Hepatocyte (in vitro differentiated cells): Measurements from ENCODE around the gene KPNA6. TPM values are rescaled to one million over a fixed set of nuclear protein-coding genes. Genes with fewer than 3 reads are reported as not detected.
A peak's percentile ranks its signal among the peaks of the same experiment; 100 is the strongest.
"Not testable (repeated sequence)": the region's sequence is repeated elsewhere in the genome, so short reads cannot be mapped to it uniquely, and the experiment has no call there.

Source experiments
- DNase-seq: peaks from one replicate; pipeline ENCODE4 v3.0.0-alpha.2; 2016; ENCODE audit warnings: low spot score
- H2AFZ ChIP-seq: fragments of 200-600 bp; sonication (generic); 2 replicates; pipeline ENCODE4 v1.6.0; 2016; ENCODE audit warnings: antibody characterized with exemption, mild to moderate bottlenecking
- H3K27ac ChIP-seq: fragments of 200-600 bp; sonication (generic); 2 replicates; pipeline ENCODE4 v1.5.1; 2016; ENCODE audit warnings: mild to moderate bottlenecking
- H3K27me3 ChIP-seq: fragments of 200-600 bp; sonication (generic); 2 replicates; pipeline ENCODE4 v1.6.1; 2016
- H3K36me3 ChIP-seq: fragments of 200-600 bp; sonication (generic); replicated peaks from 2 replicates; pipeline ENCODE4 v1.5.1; 2016; ENCODE audit warnings: low read depth; ENCODE audit not compliant: insufficient read depth
- H3K4me1 ChIP-seq: fragments of 200-600 bp; sonication (generic); 2 replicates; pipeline ENCODE4 v1.5.1; 2016; ENCODE audit warnings: mild to moderate bottlenecking, moderate library complexity; ENCODE audit not compliant: insufficient read depth
- H3K4me2 ChIP-seq: fragments of 200-600 bp; sonication (generic); 2 replicates; pipeline ENCODE4 v1.6.0; 2016
- H3K4me3 ChIP-seq: fragments of 200-600 bp; sonication (generic); 2 replicates; pipeline ENCODE4 v1.5.1; 2016; ENCODE audit warnings: mild to moderate bottlenecking
- H3K79me2 ChIP-seq: fragments of 200-600 bp; sonication (generic); 2 replicates; pipeline ENCODE4 v1.6.0; 2017; ENCODE audit warnings: mild to moderate bottlenecking
- H3K9me2 ChIP-seq: fragments of 200-600 bp; sonication (generic); replicated peaks from 2 replicates; pipeline ENCODE4 v1.6.0; 2017; ENCODE audit warnings: mild to moderate bottlenecking; ENCODE audit not compliant: insufficient read depth
- H3K9me3 ChIP-seq: fragments of 200-600 bp; sonication (generic); 2 replicates; pipeline ENCODE4 v1.5.1; 2016; ENCODE audit warnings: low read depth, mild to moderate bottlenecking
- H4K20me1 ChIP-seq: fragments of 200-600 bp; sonication (generic); 2 replicates; pipeline ENCODE4 v1.6.0; 2016; ENCODE audit warnings: mild to moderate bottlenecking; ENCODE audit not compliant: insufficient read depth, poor library complexity, severe bottlenecking
- CTCF ChIP-seq: fragments of 200-600 bp; sonication (generic); IDR thresholded peaks from 2 replicates; pipeline ENCODE4 v1.5.1; 2016; ENCODE audit warnings: antibody characterized with exemption, mild to moderate bottlenecking; ENCODE audit not compliant: poor library complexity
- EZH2 ChIP-seq: fragments of 200-600 bp; sonication (generic); IDR thresholded peaks from 2 replicates; pipeline ENCODE4 v1.6.1; 2016; ENCODE audit warnings: antibody characterized with exemption, mild to moderate bottlenecking, borderline replicate concordance
- EZH2phosphoT487 ChIP-seq: fragments of 200-600 bp; sonication (generic); IDR thresholded peaks from one replicate; pipeline ENCODE4 v1.6.1; 2018; ENCODE audit warnings: antibody characterized with exemption, mild to moderate bottlenecking, low read depth, moderate library complexity; ENCODE audit not compliant: unreplicated experiment, severe bottlenecking
- WGBS: methylation state at CpG from one replicate; pipeline ENCODE4 v1.1.6; 2016; ENCODE audit warnings: low lambda C conversion rate; ENCODE audit errors: missing lambda C conversion rate; 5-methylcytosine and 5-hydroxymethylcytosine counted together
- polyA plus RNA-seq: library from polyadenylated mRNA; unstranded; fragments of >200 nt; fragmentation: Nextera tagmentation; extraction: Ambion mirVana; gene quantifications from 2 replicates; pipeline ENCODE4 v1.2.1, GENCODE V29; 2016
- total RNA-seq: library from RNA; depleted of rRNA; stranded (reverse); fragments of >200 nt; gene quantifications from 2 replicates; pipeline ENCODE4 v1.2.3, GENCODE V29; 2014

The KPNA6 gene
- total and polyA plus RNA-seq, 2 experiments from 2014 or later = 30.3 to 48.5 TPM

- Histone ChIP-seq H3K9me2 (no peaks in the 10 kb centered on the region), H3K4me3 (no peak overlapping the region), H4K20me1 (peaks cover 99% of the 10 kb centered on the region), H3K4me1 (peaks cover 3% of the 10 kb centered on the region), H3K27ac (no peak overlapping the region), H3K36me3 (no peaks in the 10 kb centered on the region), H3K79me2 (peaks cover 100% of the 10 kb centered on the region), H3K27me3 (no peaks in the 10 kb centered on the region), H2AFZ (no peak overlapping the region), H3K9me3 (no peaks in the 10 kb centered on the region), H3K4me2 (no peak overlapping the region)
- 92% methylated on average over 5 of the region's 5 CpGs for WGBS
- TF ChIP-seq EZH2 (no peak), CTCF (no peak), EZH2phosphoT487 (no peak)
- DNase-seq = no peak
Measured at GRCh38 chr1:32115496-32115895, 7.6 kb downstream of the KPNA6 start.

- TF ChIP-seq EZH2 (no peak), CTCF (no peak), EZH2phosphoT487 (no peak)
- Histone ChIP-seq H3K9me2 (no peaks in the 10 kb centered on the region), H3K4me3 (no peak overlapping the region), H3K27ac (peak overlapping the region; percentile 62), H3K27me3 (no peaks in the 10 kb centered on the region), H3K9me3 (no peaks in the 10 kb centered on the region), H2AFZ (no peak overlapping the region), H3K4me1 (no peaks in the 10 kb centered on the region), H3K36me3 (no peaks in the 10 kb centered on the region), H3K4me2 (peak overlapping the region; percentile 45), H3K79me2 (peaks cover 100% of the 10 kb centered on the region), H4K20me1 (peaks cover 99% of the 10 kb centered on the region)
- DNase-seq = no peak
- WGBS = 95% methylated on average over 4 of the region's 4 CpGs
Measured at GRCh38 chr1:32116531-32116930, 8.7 kb downstream of the KPNA6 start.

- WGBS = 90% methylated on average over 5 of the region's 5 CpGs
- H3K79me2 ChIP-seq = peaks cover 100% of the 10 kb centered on the region
- H3K4me2 ChIP-seq = no peak overlapping the region
- no peak overlapping the region for H2AFZ ChIP-seq
- no peak overlapping the region for H3K27ac ChIP-seq
- no peak for DNase-seq
- no peaks in the 10 kb centered on the region for H3K27me3 ChIP-seq
- no peaks in the 10 kb centered on the region for H3K9me3 ChIP-seq
- H4K20me1 ChIP-seq = peaks cover 94% of the 10 kb centered on the region
- H3K9me2 ChIP-seq = no peaks in the 10 kb centered on the region
- TF ChIP-seq EZH2 (no peak), CTCF (no peak), EZH2phosphoT487 (no peak)
- no peaks in the 10 kb centered on the region for H3K36me3 ChIP-seq
- H3K4me3 ChIP-seq = no peak overlapping the region
- H3K4me1 ChIP-seq = no peaks in the 10 kb centered on the region
Measured at GRCh38 chr1:32122151-32122550, 14.3 kb downstream of the KPNA6 start.

- not testable (repeated sequence) for H3K9me3 ChIP-seq, H3K4me3 ChIP-seq, H3K27me3 ChIP-seq, H3K9me2 ChIP-seq, H3K4me1 ChIP-seq, H3K4me2 ChIP-seq, DNase-seq, H3K36me3 ChIP-seq, H3K27ac ChIP-seq, H2AFZ ChIP-seq
- 95% methylated on average over 2 of the region's 2 CpGs for WGBS
- Histone ChIP-seq H3K79me2 (peaks cover 98% of the 10 kb centered on the region), H4K20me1 (peaks cover 93% of the 10 kb centered on the region)
Measured at GRCh38 chr1:32123361-32123760, 15.5 kb downstream of the KPNA6 start.
